ENCODE measurements around the gene FBXO36. TPM values are rescaled to one million over a fixed set of nuclear protein-coding genes. Genes with fewer than 3 reads are reported as not detected.

The FBXO36 gene, protein sequence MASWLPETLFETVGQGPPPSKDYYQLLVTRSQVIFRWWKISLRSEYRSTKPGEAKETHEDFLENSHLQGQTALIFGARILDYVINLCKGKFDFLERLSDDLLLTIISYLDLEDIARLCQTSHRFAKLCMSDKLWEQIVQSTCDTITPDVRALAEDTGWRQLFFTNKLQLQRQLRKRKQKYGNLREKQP
- total RNA-seq = 1.8 TPM in 2 replicates

DNA sequence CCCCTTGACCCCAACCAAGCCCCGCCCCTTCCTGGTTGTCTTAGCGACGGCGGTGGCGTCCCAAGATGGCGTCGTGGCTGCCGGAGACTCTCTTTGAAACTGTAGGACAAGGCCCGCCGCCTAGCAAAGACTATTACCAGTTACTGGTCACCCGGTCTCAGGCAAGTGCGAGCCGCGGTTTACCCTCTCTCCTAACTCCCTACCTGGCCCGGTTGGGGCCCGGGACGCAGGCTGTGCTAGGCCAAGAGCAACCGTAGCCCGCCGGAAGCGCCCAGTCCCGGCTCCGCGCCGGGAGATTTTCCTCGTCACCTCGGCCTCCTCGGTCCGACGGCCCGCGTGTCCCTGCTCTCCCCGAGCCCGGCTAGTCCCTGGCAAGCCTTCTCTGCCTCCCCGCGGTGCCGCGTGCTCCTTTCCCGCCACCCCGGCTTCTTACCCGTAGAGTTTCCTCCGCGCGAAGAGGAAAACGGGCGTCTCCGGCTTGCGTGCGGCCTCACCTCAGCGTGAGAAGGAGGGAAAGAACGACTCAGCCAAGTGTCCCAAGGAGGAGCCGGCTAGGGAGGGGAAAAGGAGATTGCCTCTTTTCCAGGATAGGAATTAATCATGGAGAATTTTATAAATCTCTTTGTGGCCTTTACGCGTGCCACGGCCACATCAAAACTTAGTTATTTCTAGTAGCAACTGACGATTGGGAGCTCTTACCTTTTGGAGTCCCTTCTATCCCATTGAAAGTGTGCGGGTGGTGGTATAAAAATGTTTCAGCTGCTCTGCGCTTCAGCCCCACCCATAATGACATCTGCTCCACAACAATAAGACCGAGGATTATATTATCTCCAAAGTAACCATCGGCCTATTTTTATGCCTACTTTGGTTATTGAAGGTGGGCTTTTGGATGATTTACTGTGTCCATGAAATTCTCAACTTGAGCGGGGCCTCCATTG is at the start of gene FBXO36:
TSS of gene FBXO36 (plus strand) at position 55 of the 938 bp plus-strand sequence. CDS start at position 66, 11 bp downstream.

DNA sequence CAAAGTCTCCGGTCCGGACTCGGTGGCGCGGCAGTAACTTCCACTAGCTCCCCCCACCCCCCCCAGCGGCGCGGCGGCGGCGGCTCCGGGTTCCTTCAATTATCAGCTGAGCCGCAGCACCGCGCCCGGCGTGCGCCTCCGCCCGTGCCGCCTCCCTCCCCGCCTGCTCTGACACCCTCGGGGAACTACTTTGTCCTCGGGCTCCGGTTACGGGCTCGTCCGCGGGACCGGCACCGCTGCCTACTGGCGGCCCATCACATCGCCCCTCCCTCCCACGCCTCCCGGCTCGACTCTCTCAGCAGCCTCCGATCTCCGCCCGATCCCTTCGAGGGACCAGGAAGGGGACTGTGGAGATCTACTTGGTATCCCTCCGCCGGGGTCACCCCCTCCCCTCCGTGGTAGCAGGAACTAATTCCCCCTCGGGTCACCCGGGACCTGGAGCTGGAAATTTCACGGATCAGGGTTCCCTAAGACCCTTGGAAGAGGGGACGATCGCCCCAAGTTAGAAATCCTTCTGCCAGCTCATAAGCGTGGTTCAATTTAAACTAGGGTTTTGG is 333 bp upstream of the FBXO36 start, which contains the start of gene TRIP12:
TSS of gene TRIP12 (minus strand) at position 118 of the 557 bp plus-strand sequence. CDS start 41,930 bp downstream, outside the sequence.

Other genes with a start within 250 kb of the FBXO36 start
- gene DNER, start 207.9 kb upstream of the FBXO36 start, total RNA-seq = 0.36 and 14.1 TPM in 2 replicates
- gene TRIP12, start 494 bp upstream of the FBXO36 start, total RNA-seq = 66.8 and 143 TPM in 2 replicates
- gene SLC16A14, start 146.4 kb downstream of the FBXO36 start, total RNA-seq = 0.18 and 0.49 TPM in 2 replicates

Measured in cardiac atrium fibroblast (primary cell).